Islet precursor cell (in vitro differentiated cells): ENCODE data around the gene PLXNB2.

Source experiments
- DNase-seq: peaks from one replicate; pipeline ENCODE4 v3.0.0-alpha.2; 2018

The PLXNB2 gene

DNA sequence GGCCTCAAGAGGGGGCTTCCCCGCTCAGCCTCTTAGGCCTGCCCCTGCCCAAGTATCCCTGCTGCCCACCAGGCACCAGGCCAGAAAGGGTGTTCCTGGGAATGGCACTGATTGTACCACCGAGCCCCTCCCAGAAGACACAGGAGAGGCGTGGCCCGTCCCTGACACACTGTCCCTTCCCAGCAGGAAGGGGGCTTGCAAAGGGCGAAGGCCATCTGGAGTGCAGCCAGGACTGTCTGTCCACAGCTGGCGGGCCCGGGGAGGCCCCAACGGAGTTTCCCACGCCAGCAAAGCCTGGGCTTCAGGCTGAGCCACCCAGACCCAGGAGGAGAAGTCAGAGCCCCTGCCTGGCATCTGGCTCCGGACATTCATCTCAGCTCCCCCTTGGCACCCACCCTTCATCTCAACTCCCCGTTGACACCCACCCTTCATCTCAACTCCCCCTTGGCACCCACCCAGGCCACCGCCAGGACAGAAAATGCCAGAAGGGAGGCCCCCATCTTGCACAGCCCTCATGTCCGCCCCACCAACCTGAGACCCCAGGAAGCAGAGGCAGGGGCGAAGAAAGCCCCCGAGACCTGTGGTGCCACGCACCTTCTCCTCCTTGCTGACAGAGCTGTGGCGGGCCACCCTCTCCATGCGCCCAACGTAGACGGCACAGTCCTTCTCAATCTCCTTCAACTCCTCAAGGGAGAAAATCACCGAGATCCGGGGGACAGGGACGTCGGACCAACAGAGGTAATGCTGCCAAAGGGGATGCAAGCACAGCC is 82.1 kb downstream of the PLXNB2 start:
- no peak for DNase-seq
